RWPE2 (cell line): ENCODE data around the gene KCNK3.

Experiments
- ATAC-seq: fragments of 200-7000 bp; cut with Tn5 transposase; 3 replicates; pipeline ENCODE4 v1.9.1; 2021; ENCODE audit warnings: low read depth
- DNase-seq: peaks from one replicate; pipeline ENCODE4 v3.0.0-alpha.2; 2020; ENCODE audit warnings: low spot score
- H3K27ac ChIP-seq: fragments of 450-650 bp; 2 replicates; pipeline ENCODE4 v1.5.1; 2017; ENCODE audit warnings: mild to moderate bottlenecking; ENCODE audit not compliant: poor library complexity, severe bottlenecking
- H3K27me3 ChIP-seq: fragments of 250-450 bp; sonication (Bioruptor Pico); 2 replicates; pipeline ENCODE4 v1.5.1; 2021; ENCODE audit warnings: mild to moderate bottlenecking, moderate library complexity; ENCODE audit not compliant: insufficient read depth, poor library complexity, severe bottlenecking
- H3K36me3 ChIP-seq: fragments of 250-450 bp; sonication (Bioruptor Pico); 2 replicates; pipeline ENCODE4 v1.5.1; 2020; ENCODE audit warnings: low read depth, mild to moderate bottlenecking, moderate library complexity
- H3K4me1 ChIP-seq: fragments of 250-450 bp; sonication (Bioruptor Pico); 2 replicates; pipeline ENCODE4 v1.5.1; 2021; ENCODE audit warnings: mild to moderate bottlenecking, moderate library complexity; ENCODE audit not compliant: insufficient read depth, poor library complexity, severe bottlenecking
- H3K4me3 ChIP-seq: fragments of 250-450 bp; sonication (Bioruptor Pico); 2 replicates; pipeline ENCODE4 v1.5.1; 2021; ENCODE audit warnings: mild to moderate bottlenecking, moderate library complexity; ENCODE audit not compliant: severe bottlenecking
- H3K9me3 ChIP-seq: fragments of 250-450 bp; sonication (Bioruptor Pico); 2 replicates; pipeline ENCODE4 v1.5.1; 2021; ENCODE audit warnings: mild to moderate bottlenecking, moderate library complexity; ENCODE audit not compliant: severe bottlenecking
- CTCF ChIP-seq: fragments of 450-650 bp; IDR thresholded peaks from one replicate; pipeline ENCODE4 v1.5.1; 2017; ENCODE audit warnings: mild to moderate bottlenecking, moderate library complexity; ENCODE audit not compliant: poor library complexity, severe bottlenecking

Gene KCNK3

DNA sequence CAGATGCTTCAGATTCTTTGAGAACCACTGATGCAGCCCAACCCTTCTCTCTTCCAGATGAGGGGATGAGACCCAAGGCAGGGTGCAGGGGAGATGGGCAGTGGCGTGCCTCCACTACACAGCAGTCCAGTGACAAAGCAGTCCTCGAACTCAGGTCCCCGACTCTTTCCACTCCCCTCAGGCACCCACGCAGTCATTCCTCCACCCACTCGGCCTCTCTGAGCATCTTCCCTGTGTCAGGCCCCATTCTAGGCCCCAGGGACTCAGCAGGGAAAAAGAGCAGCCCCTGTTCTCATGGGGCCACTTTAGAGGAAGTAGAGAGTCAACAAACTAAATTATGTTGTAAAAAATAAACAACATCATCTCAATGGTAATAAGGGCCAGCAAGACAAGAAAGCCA, 15.2 kb downstream of the KCNK3 start:
- TF ChIP-seq CTCF: no peak
- H3K4me3 ChIP-seq: no peak overlapping the region
- no peaks in the 10 kb centered on the region for H3K4me1 ChIP-seq
- DNase-seq (no peak), ATAC-seq (no peak)
- no peaks in the 10 kb centered on the region for H3K36me3 ChIP-seq
- no peaks in the 10 kb centered on the region for H3K27me3 ChIP-seq
- H3K27ac ChIP-seq: no peak overlapping the region
- no peaks in the 10 kb centered on the region for H3K9me3 ChIP-seq

DNA sequence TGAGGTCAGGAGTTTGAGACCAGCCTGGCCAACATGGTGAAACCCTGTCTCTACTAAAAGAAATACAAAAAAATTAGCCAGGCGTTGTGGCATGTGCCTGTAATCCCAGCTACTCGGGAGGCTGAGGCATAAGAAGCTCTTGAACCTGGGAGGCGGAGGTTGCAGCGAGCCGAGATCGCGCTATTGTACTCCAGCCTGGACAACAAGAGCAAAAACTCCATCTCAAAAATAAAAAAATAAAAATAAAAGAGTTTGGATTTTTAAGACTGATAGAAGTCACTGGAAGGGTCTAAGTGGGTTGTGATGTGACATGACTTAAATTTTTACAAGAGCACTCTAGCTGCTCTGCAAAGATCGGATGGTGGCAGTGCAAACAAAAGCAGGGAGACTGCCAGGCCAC, 15.9 kb downstream of the KCNK3 start:
- TF ChIP-seq CTCF: no peak
- H3K9me3 ChIP-seq: no peaks in the 10 kb centered on the region
- H3K36me3 ChIP-seq: no peaks in the 10 kb centered on the region
- H3K4me1 ChIP-seq: no peaks in the 10 kb centered on the region
- H3K4me3 ChIP-seq: no peak overlapping the region
- DNase-seq (no peak), ATAC-seq (no peak)
- H3K27ac ChIP-seq: no peak overlapping the region
- no peaks in the 10 kb centered on the region for H3K27me3 ChIP-seq

DNA sequence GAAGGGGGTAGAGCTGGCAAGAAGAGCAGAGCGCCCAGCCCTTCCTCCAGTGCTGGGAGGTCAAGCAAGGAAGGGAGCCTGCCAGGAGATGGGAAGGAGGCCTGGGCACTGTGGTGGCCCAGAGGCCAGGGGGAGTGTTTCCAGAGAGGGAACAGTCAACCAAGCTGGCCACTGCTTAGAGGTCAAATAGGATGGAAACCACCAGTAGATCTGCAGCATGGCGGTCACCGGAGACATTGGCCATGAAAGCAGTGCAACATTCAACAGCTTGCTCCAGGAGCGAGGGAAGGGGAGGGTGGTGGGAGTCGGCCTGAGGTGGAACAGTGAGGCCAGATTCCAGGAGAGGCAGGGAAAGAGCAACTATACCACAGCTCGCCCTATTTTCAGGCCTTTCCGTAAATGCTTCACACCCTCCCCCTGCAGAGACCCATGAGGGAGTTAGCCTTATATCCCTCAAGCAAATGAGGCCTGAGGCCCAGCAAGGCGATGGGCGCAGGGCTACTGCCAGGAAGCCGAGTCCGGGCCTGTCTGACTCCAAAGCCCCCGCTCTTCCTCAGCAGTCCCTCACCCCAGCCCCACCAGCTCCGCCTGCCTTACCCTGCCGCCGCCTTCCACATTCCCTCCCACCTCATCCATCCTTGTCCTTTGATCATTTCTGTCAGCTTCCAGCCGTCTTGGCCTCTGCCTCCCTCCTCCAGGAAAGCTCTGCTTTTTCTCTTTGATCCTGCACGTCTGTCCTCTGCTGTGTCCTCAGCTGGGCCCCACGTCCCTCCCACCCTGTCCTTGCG, 17.0 kb downstream of the KCNK3 start:
- Histone ChIP-seq H3K36me3 (no peaks in the 10 kb centered on the region), H3K27me3 (no peaks in the 10 kb centered on the region), H3K4me3 (no peak overlapping the region), H3K9me3 (no peaks in the 10 kb centered on the region), H3K27ac (no peak overlapping the region), H3K4me1 (peaks cover 1% of the 10 kb centered on the region)
- no peak for ATAC-seq
- TF ChIP-seq CTCF: no peak
- DNase-seq: no peak

- no peak for TF ChIP-seq CTCF
- H3K27ac ChIP-seq: no peak overlapping the region
- H3K36me3 ChIP-seq: no peaks in the 10 kb centered on the region
- H3K9me3 ChIP-seq: no peaks in the 10 kb centered on the region
- ATAC-seq: no peak
- H3K4me3 ChIP-seq: no peak overlapping the region
- DNase-seq: no peak
- H3K4me1 ChIP-seq: peaks cover 5% of the 10 kb centered on the region
- no peaks in the 10 kb centered on the region for H3K27me3 ChIP-seq
These were observed 17.6 kb downstream of the KCNK3 start for GRCh38 chr2:26710145-26710544.

DNA sequence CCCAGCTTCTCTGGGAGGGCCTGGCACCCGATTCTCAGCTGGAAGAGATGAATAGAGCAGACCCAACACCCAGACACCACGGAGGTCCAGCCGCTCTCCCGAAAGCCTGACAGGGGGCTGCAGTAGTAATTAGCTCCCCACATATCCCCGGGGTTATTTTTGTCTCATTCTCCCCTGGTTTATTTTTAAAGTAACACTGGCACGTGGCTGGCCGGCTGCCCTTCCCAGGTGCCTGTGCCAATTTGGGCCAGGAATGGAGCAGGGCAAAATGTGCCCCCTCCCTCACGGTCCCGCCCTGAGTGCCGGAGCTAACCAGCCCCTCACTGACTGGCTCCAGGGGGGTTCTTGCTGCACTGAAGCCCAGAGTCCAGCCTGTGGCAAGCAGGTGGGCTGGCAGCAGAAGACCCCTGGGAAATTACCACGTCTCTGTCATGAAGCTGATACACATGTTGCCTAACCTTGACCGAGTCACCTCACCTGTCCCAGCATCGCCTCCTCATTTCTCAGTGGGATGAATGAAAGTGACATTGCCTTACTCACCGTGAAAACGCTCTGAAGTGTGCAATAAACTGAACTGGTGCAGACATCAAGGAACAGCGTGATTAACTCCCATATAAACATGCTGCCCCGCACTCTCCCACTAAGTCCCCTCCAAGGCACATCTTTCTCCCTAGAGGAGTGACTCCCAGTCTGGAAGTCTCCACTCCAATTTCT, 18.4 kb downstream of the KCNK3 start:
- no peaks in the 10 kb centered on the region for H3K27me3 ChIP-seq
- H3K27ac ChIP-seq: no peak overlapping the region
- peaks cover 5% of the 10 kb centered on the region for H3K4me1 ChIP-seq
- no peaks in the 10 kb centered on the region for H3K36me3 ChIP-seq
- no peak overlapping the region for H3K4me3 ChIP-seq
- no peak for TF ChIP-seq CTCF
- no peaks in the 10 kb centered on the region for H3K9me3 ChIP-seq
- DNase-seq: no peak
- no peak for ATAC-seq
